SK-N-DZ (cell line): ENCODE data around the gene SMIM14.
"Not testable (repeated sequence)": the region's sequence is repeated elsewhere in the genome, so short reads cannot be mapped to it uniquely, and the experiment has no call there.

Source experiments
- DNase-seq: peaks from one replicate; pipeline ENCODE4 v3.0.0-alpha.2; 2015; ENCODE audit warnings: low spot score

Gene SMIM14

GRCh38 chr4:39597695-39598381 is 40.8 kb downstream of the SMIM14 start:
- DNase-seq = no peak

GRCh38 chr4:39596971-39597370 is 41.7 kb downstream of the SMIM14 start:
- DNase-seq = no peak

- DNase-seq = peak; percentile 2
These were observed 47.4 kb downstream of the SMIM14 start for GRCh38 chr4:39591290-39591689.

- DNase-seq = no peak
These were observed 50.8 kb downstream of the SMIM14 start for GRCh38 chr4:39587881-39588280.

- DNase-seq = no peak
These were observed 63.7 kb downstream of the SMIM14 start for GRCh38 chr4:39574946-39575345.

GRCh38 chr4:39571504-39571903 is 67.2 kb downstream of the SMIM14 start:
- DNase-seq = no peak

GRCh38 chr4:39571054-39571453 is 67.6 kb downstream of the SMIM14 start:
- no peak for DNase-seq

GRCh38 chr4:39569209-39569608 is 69.5 kb downstream of the SMIM14 start:
- DNase-seq = no peak

- no peak for DNase-seq
These were observed 69.9 kb downstream of the SMIM14 start for GRCh38 chr4:39568805-39569204.

- no peak for DNase-seq
These were observed 72.6 kb downstream of the SMIM14 start for GRCh38 chr4:39565878-39566600.

GRCh38 chr4:39563346-39563847 is 75.3 kb downstream of the SMIM14 start:
- no peak for DNase-seq

GRCh38 chr4:39562792-39563191 is 75.9 kb downstream of the SMIM14 start:
- DNase-seq = no peak

GRCh38 chr4:39559626-39560025 is 79.0 kb downstream of the SMIM14 start:
- no peak for DNase-seq

- no peak for DNase-seq
These were observed 83.2 kb downstream of the SMIM14 start for GRCh38 chr4:39555472-39555871.

GRCh38 chr4:39548425-39549067 is 90.1 kb downstream of the SMIM14 start:
- DNase-seq = no peak

- no peak for DNase-seq
These were observed 93.9 kb downstream of the SMIM14 start for GRCh38 chr4:39544580-39545315.

- not testable (repeated sequence) for DNase-seq
These were observed 94.6 kb downstream of the SMIM14 start for GRCh38 chr4:39544080-39544479.

- no peak for DNase-seq
These were observed 95.6 kb downstream of the SMIM14 start for GRCh38 chr4:39543034-39543433.

GRCh38 chr4:39542611-39543012 is 96.1 kb downstream of the SMIM14 start:
- DNase-seq = no peak

GRCh38 chr4:39541987-39542610 is 96.6 kb downstream of the SMIM14 start:
- DNase-seq = no peak

- DNase-seq = peak; percentile 24
These were observed 99.5 kb downstream of the SMIM14 start for GRCh38 chr4:39539089-39539611.
